ENCODE data around the gene DRD4.

Gene DRD4

GRCh38 chr11:636511-637332, at the start of gene DRD4:
DRD4 (plus strand) TSS chr11:637269; CDS start chr11:637305, 36 bp downstream.
- DNase-seq (ENCODE audit: low read depth) = no peak

GRCh38 chr11:587546-587945, 49.5 kb upstream of the DRD4 start:
- no peak for TF ChIP-seq MYC (IDR thresholded peaks at IDR 0.05; ENCODE audit: low read depth, low read length)
- TF ChIP-seq POLR2A (IDR thresholded peaks at IDR 0.05; ENCODE audit: extremely low read depth, insufficient read length) = no peak
- no peak for TF ChIP-seq CTCF (IDR thresholded peaks at IDR 0.05; ENCODE audit: low read depth, low read length)
- TF ChIP-seq MAX (IDR thresholded peaks at IDR 0.05; ENCODE audit: low read depth, low read length) = no peak

More at GRCh38 chr11:636511-637332, at the start of gene DRD4:
- H3K4me3 ChIP-seq (ENCODE audit: low read depth, low read length) = no peak within 1 kb of the TSS
- TF ChIP-seq MYC (IDR thresholded peaks at IDR 0.05; ENCODE audit: low read depth, low read length) = no peak
- no peak for TF ChIP-seq POLR2A (IDR thresholded peaks at IDR 0.05; ENCODE audit: extremely low read depth, insufficient read length)
- no peak for TF ChIP-seq CTCF (IDR thresholded peaks at IDR 0.05; ENCODE audit: low read depth, low read length)
- no peak for TF ChIP-seq MAX (IDR thresholded peaks at IDR 0.05; ENCODE audit: low read depth, low read length)

GRCh38 chr11:587978-588380, 49.1 kb upstream of the DRD4 start:
- peak; percentile 93 for DNase-seq (ENCODE audit: low read depth)
- peak; percentile 60 for TF ChIP-seq MYC (IDR thresholded peaks at IDR 0.05; ENCODE audit: low read depth, low read length)
- TF ChIP-seq MAX (IDR thresholded peaks at IDR 0.05; ENCODE audit: low read depth, low read length) = peak; percentile 71
- no peak for TF ChIP-seq CTCF (IDR thresholded peaks at IDR 0.05; ENCODE audit: low read depth, low read length)
- TF ChIP-seq POLR2A (IDR thresholded peaks at IDR 0.05; ENCODE audit: extremely low read depth, insufficient read length) = no peak
- no peak overlapping the region for H3K4me3 ChIP-seq (ENCODE audit: low read depth, low read length)

More at GRCh38 chr11:587546-587945, 49.5 kb upstream of the DRD4 start:
- no peak for DNase-seq (ENCODE audit: low read depth)
- H3K4me3 ChIP-seq (ENCODE audit: low read depth, low read length) = no peak overlapping the region

- no peak overlapping the region for H3K4me3 ChIP-seq (ENCODE audit: low read depth, low read length)
- TF ChIP-seq POLR2A (IDR thresholded peaks at IDR 0.05; ENCODE audit: extremely low read depth, insufficient read length) (no peak), MYC (IDR thresholded peaks at IDR 0.05; ENCODE audit: low read depth, low read length) (no peak), MAX (IDR thresholded peaks at IDR 0.05; ENCODE audit: low read depth, low read length) (no peak), CTCF (IDR thresholded peaks at IDR 0.05; ENCODE audit: low read depth, low read length) (no peak)
- DNase-seq (ENCODE audit: low read depth) = no peak
These were observed 47.3 kb upstream of the DRD4 start for GRCh38 chr11:589798-590197.

GRCh38 chr11:590997-591396, 46.1 kb upstream of the DRD4 start:
- no peak overlapping the region for H3K4me3 ChIP-seq (ENCODE audit: low read depth, low read length)
- no peak for DNase-seq (ENCODE audit: low read depth)
- TF ChIP-seq CTCF (IDR thresholded peaks at IDR 0.05; ENCODE audit: low read depth, low read length) (no peak), MYC (IDR thresholded peaks at IDR 0.05; ENCODE audit: low read depth, low read length) (no peak), MAX (IDR thresholded peaks at IDR 0.05; ENCODE audit: low read depth, low read length) (no peak), POLR2A (IDR thresholded peaks at IDR 0.05; ENCODE audit: extremely low read depth, insufficient read length) (no peak)

All from NB4 (cell line).